Epithelial cell of prostate (primary cell): ENCODE measurements around the gene E4F1.

Experiments used
- DNase-seq: peaks from one replicate; pipeline ENCODE4 v3.0.0-alpha.2; 2011; ENCODE audit warnings: low read depth, low spot score
- H3K27ac ChIP-seq: fragments of 450-650 bp; 2 replicates; pipeline ENCODE4 v1.5.1; 2017; ENCODE audit warnings: mild to moderate bottlenecking

E4F1 gene

DNA sequence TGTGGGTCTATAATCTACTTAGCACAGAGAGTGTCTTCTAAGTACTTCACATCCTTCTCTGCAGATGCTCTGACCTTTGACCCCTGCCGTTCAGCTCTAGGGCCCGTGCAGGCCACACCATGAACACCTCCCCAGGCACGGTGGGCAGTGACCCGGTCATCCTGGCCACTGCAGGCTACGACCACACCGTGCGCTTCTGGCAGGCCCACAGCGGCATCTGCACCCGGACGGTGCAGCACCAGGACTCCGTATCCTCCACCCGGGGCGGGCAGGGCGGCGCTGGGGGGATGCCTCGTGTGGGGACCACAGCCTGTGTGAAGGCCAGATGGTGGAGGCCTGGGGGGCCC lies 17.5 kb upstream of the E4F1 start:
- no peak for DNase-seq
- H3K27ac ChIP-seq, result peak overlapping the region; percentile 74

DNA sequence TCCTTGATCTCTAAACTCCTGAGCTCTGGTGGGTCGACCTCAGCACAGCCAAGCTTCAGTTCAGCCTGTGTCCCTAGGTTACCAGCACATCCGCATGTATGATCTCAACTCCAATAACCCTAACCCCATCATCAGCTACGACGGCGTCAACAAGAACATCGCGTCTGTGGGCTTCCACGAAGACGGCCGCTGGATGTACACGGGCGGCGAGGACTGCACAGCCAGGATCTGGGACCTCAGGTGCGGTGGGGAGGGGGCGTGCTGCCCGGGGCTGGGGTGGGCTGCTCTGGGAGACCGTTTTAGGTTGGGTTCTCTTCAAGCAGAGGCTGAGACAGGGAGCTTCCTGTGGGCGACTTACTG lies 17.0 kb upstream of the E4F1 start:
- H3K27ac ChIP-seq, result peak overlapping the region; percentile 74

DNA sequence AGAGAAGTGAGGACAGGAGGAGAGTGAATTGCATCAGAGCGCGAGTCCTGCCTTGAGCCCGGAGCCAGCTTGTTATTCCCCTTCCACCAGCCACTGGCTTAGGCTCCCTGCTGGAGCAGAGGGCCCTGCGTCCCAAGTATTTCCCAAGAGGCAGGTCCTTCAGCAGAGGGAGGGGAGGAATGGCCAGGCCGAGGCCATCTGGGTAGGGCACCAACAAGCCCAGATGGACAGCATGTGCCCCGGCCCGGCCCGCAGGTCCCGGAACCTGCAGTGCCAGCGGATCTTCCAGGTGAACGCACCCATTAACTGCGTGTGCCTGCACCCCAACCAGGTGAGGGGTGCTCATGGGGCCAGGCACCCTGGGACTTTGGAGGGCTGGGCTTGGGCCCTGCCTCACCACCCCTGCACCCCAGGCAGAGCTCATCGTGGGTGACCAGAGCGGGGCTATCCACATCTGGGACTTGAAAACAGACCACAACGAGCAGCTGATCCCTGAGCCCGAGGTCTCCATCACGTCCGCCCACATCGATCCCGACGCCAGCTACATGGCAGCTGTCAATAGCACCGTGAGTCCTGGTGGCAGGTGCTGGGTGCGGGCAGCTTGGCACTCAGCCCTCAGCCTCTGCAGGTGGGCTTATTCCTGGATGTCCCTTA lies 16.5 kb upstream of the E4F1 start:
- peak overlapping the region; percentile 74 for H3K27ac ChIP-seq
- no peak for DNase-seq

More for the DNA sequence above, 17.0 kb upstream of the E4F1 start:
- DNase-seq, result no peak

DNA sequence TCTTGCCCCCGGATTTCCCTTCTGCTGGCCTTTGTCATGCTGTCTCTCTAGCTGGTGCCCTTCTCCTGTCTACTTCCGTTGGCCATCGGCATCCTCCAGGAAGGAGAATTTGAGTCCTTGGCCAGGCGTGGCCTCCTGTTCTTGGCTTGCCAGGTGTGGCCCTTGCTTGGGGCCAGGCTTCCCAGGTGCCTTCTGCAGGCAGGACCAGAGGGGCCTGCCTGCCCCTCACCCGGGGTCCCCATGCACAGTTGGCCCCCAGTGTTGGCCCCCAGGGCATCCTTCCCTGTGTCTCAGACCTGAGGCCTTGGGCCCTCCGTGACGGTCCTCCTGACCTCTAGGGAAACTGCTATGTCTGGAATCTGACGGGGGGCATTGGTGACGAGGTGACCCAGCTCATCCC lies 15.5 kb upstream of the E4F1 start:
- no peak overlapping the region for H3K27ac ChIP-seq
- DNase-seq, result no peak

DNA sequence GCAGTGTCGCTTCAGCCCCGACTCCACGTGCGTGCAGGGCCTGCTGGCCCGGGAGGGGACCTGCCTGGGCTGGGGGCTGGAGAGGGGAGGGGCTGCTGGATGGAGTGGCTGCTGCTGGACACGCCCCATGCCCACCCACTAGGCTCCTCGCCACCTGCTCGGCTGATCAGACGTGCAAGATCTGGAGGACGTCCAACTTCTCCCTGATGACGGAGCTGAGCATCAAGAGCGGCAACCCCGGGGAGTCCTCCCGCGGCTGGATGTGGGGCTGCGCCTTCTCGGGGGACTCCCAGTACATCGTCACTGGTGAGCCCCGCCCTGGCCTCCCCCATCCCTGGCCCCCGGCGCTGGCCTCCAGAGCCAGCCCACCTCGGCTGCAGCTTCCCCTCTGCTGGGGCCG lies 15.1 kb upstream of the E4F1 start:
- H3K27ac ChIP-seq, result no peak overlapping the region
- no peak for DNase-seq

DNA sequence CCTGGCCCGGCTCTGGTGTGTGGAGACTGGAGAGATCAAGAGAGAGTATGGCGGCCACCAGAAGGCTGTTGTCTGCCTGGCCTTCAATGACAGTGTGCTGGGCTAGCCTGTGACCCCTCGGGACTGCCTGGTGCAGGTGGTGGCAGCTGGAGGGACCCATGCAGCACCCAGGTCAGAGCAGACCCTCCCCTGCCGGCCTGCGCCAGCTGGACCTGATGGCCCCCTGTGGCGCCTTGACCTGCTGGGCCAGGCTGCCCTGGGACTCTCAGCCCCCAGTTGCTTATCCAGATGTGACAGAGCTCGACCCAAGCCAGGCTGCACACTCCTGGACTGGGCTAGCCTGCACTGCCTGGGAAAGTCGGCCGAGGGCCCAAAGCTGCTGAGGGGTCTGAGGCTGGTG lies 14.6 kb upstream of the E4F1 start:
- H3K27ac ChIP-seq, result no peak overlapping the region
- DNase-seq, result no peak

DNA sequence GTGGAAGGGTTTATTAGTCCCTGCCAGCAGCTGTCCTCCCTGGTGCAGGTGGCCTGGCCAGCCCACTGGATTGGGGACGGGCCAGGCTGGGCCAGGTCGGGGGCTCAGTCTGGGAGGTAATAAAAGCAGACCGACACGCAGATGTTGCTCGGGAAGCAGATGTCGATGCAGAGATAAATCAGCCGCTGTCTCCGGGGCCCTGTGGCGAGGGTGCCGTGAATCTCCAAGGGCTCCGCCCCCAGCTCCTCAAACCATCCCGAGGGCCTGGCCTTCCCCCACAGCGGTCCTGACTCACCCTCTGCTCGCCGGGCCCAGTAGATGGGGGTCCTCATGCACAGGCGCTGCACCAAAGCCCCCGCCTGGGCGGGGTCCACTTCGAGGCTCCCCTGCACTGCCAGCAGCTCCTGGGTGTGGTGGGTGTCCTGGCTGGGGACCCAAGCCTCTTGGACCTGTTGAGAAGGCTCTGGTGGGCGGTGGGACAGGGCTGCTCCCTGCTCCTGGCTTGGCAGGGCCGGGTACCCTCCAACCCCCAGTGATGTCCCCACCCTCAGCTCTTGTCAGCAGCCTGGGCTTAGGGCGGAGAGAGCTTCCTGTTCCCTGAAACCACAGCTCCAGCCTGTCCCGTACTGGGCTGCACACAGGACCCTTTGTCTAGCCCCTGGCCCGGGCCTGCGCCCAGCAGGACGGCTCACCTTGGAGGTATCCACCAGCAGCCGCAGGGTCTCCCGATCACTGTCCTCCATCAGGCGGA lies 14.0 kb upstream of the E4F1 start:
- H3K27ac ChIP-seq, result no peak overlapping the region
- DNase-seq, result no peak

DNA sequence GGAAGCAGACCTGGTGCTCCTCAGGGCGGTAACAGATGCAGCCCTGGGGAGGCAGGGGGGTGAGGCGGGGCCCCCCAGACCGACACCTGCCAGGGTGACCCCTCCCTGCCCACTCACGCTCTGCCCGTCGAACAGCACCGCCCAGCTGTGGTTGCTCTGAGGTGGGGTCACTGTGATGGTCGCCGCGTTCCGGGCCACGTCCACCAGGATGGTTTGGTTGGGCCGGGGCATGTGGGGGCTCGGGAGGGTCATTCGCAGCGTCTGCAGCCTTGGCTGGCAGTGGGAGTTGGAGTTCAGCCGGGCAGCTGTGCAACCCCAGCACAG lies 13.4 kb upstream of the E4F1 start:
- H3K27ac ChIP-seq, result no peak overlapping the region
- DNase-seq, result no peak

DNA sequence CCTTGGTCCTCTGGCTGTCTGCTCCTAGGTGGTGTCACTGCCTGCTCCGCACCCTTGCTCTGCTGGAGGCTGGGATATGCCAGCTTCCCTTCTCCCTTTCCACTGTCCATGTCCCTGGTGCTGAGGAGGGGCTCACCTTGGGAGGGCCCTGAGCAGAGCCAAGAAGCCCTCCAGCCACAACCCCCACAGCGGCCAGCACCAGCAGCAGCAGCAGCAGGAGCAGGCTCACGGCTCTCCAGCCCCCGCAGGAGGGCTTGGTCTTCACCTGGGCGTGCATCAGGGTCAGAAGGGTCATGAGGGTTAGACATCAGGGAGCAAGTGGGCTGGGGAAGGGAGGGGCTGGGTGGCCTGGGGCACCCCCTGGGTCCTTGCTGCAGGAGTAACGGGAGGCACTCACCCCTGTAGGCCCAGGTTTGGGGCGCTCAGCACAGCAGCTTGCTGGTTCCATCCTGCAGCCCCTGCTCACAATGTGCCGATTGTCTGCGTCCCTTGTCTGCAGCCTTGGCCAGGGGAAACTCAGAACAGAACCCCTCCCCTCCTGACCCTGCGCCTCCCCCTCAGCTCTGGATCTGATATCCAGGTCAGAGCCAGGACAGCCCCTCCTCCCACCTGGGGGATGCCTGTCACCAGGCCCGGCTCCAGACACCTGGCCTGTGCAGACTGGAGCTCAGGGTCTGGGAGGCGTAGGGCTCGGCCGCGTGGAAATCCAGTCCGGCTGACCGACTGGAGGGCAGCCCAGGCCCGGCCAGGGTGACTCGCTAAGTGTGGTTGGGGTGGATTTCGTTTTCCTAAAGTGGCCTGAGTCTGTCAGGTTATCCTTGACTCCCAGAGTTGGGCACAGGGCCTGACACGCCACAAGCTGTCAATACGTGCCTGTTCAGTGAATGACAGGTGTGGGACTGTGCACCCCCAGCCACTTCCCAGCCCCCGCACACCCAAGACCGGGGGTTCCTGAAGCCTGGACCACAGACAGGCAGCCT lies 12.7 kb upstream of the E4F1 start, which contains the start of gene BRICD5:
Gene BRICD5, minus strand, starts transcription at position 478 of the 980 bp plus-strand sequence. Its CDS starts 30 bp downstream, at position 448.
- no peak for DNase-seq
- no peak within 1 kb of the TSS for H3K27ac ChIP-seq

DNA sequence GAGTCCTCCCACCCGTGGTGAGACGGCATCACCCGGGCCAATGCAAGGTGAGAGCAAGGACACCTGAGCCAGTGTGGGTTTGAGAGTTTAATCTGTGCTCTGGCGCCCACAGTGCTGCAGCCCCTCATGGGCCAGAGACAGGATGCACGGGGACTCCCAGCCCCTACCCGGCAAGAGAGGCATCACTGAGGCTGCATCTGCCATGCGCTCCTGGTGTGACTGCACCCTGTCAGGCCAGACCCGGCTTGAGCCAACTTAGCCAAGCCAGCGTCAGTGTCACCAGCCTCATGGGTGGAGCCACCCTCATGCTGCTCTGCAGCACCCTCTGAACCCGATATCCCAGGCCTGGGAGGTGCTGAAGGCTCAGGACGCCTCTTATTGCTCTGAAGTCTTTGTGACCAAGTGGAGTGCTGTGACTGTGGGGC lies 11.5 kb upstream of the E4F1 start:
- no peak for DNase-seq
- peak overlapping the region; percentile 35 for H3K27ac ChIP-seq

DNA sequence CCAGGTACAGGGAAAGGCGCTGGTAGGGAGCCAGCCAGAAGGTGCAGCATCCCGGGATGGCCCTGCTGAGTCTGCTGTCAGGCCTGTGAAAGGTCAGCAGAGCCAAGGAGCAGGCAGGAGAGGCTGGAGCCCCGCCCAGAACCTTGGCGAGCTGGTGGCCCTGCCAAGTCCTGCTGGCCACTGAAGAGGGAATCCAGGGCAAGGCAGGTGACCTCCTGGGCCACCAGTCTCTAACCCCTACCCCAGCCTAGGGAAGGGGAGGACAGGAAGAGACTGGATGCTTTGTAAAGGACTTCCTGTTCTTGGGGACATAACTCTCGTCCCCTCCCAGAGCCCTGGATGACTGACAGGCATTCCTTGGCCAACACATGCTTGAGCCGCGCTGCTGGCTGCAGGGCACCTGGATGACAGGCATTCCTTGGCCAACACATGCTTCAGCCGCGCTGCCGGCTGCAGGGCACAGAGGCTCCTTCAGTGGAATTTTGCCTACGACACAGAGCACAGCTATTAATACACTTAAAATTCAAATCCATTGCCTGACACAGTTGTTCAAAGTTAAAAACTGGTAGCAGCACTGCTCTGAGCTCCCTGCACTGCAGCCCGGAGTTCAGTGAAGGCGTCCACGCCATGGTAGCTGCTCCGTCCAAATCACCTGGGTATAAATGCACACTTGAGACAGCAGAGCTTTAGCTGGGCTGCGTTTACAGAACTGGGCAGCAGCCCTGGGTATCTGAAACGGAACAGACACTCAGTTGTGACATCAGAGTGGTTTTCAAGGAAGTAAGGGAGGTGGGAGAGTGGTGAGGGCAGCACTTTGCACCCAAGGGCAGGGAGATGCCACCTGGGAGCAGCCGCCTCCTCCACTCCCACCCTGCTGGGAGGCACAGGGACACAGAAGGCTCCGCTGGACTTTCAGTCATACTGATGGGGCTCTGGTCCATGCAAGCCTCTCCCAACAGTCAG lies 10.7 kb upstream of the E4F1 start:
- DNase-seq, result no peak
- H3K27ac ChIP-seq, result peak overlapping the region; percentile 35

DNA sequence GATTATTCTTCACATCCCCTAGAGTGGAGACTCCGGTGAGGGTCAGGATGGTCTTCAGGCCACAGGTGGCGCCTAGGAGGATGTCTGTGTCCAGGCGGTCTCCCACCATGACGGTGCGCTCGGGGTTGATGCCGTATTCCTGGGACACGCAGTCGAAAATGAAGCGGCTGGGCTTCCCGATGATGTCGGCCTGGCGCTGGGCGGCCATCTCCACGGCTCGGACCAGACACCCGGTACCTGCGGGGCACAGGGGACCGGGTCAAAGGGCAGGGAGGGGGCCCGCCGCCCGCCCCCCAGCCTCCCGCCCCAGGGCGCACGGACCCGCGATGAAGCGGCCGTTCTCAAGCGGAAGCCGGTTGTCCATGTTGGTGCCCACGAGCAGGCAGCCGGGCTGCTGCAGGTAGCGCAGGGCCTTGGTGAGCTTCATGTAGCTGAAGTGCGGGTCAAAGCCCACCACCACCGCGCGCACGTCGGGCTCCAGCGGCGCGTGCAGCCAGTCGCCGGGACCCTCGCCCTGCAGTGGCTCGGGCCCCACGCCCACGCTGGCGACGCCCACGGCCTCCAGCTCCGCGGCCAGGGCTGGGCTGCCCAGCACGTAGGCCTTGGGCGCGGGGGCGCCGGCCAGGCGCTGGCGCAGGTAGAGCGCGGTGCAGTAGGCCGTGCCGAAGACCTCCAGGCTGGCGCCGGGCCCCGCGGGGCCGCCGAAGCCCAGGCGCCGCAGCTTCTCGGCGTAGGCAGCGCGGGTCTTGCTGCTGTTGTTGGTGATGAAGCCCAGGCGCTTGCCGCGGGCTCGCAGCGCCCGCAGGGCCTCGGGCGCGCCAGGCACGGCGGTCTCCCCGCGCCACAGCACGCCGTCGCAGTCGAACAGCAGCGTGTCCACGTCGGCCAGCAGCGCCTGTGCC lies 9.3 kb upstream of the E4F1 start:
- peak overlapping the region; percentile 82 for H3K27ac ChIP-seq
- DNase-seq, result no peak

DNA sequence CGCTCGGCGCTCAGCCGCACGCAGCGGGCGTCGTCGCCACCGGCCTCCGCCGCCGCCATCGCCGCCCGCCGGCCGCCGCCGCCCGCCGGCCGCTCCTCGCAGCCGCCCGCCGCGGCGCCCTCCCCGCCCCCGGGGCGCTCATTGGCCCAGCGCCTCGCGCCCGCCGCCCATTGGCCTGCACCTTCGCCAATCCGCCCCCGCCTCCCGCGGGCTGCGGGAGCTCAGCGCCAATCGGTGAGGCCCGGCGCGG lies 8.7 kb upstream of the E4F1 start, which contains the start of gene PGP:
Gene PGP, minus strand, starts transcription at position 122 of the 250 bp plus-strand sequence. Its CDS starts 63 bp downstream, at position 59.
- H3K27ac ChIP-seq, result peak within 1 kb of the TSS; percentile 82
- no peak for DNase-seq

DNA sequence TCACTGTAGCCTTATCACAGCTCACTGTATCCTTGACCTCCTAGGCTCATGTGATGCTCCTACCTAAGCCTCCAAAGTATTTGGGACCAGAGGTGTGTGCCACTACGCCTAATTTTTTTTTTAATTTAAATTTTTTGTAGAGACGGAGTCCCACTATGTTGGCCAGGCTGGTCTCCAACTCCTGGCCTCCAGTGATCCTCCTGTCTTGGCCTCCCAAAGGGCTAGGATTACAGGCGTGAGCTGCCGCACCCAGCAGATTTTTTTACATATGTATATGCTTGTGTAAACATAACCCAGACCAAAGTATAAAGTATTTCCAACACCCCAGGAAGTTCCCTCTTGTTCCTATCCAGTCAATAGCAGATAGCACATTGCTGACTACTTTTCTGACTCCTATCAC lies 7.1 kb upstream of the E4F1 start:
- H3K27ac ChIP-seq, result no peak overlapping the region

DNA sequence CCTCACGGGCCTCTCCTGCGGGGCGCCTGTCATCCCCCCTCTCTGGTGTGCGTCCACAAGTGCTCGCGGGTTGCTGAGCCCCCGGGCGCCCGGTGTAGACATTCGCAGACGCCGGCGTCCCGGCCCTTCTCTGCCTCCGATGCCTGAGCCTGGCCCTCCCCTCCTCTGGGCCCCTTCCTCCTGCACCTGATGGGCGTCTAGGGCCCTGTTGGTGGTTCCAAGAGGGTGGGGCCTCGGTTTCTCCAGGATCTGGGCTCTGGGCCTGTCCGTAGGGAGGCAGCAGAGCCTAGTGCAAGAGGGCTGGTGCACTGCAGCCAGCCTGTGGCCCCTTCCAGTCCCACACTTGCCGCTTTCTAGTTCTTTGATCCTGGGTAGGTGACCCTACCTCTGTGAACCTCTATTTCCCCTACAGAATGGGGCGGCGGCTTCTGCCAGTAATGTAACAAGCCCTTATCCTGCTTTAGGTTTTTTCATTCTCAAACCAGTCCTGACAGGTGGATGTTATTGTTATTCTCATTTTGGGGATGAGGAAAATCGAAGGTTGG lies 623 bp downstream of the E4F1 start:
- H3K27ac ChIP-seq, result peak overlapping the region; percentile 73
- no peak for DNase-seq

More for the DNA sequence above, 7.1 kb upstream of the E4F1 start:
- DNase-seq, result no peak

DNA sequence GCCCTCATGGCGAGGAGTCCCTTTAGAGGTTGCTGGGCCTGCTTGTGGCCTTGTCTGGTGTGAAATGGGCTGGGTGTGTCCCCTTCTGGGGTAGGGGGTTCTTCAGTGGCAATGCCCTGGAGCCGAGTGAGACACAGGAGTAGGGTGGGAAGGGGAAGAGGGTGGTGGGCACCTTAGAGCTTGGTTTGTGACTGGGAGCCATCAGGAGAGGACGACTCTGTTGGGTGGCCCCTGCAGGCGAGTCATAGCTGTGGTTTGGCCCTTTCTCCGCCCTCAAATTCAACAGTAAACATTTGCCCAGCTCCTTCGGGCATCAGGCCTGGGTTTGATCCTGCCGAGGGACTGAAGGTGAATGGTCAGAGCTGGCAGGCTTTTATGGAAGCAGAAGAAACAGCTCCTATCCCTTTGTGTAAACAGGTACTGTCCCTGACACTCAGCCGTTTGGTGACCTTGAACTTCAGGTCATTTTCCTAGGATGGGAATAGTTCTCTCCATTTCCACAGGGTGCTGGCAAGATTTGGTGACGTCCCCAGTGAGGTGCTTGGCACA lies 2.9 kb downstream of the E4F1 start:
- no peak for DNase-seq
- no peak overlapping the region for H3K27ac ChIP-seq

DNA sequence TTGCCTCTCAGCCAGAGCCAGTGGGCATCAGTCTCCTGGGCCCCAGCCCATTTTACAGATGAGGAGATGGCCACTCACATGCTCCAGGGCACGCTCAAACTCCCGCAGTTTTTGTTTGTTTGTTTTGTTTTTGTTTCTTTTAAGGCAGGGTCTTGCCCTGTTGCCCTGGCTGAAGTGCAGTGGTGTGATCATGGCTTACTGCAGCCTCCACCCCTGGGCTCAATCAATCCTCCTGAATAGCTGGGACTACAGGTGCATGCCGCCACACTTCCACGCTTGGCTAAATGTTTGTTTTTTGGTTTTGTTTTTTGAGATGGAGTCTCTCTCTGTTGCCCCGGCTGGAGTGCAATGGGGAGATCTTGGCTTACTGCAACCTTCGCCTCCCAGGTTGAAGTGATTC lies 3.5 kb downstream of the E4F1 start:
- DNase-seq, result no peak
- no peak overlapping the region for H3K27ac ChIP-seq

DNA sequence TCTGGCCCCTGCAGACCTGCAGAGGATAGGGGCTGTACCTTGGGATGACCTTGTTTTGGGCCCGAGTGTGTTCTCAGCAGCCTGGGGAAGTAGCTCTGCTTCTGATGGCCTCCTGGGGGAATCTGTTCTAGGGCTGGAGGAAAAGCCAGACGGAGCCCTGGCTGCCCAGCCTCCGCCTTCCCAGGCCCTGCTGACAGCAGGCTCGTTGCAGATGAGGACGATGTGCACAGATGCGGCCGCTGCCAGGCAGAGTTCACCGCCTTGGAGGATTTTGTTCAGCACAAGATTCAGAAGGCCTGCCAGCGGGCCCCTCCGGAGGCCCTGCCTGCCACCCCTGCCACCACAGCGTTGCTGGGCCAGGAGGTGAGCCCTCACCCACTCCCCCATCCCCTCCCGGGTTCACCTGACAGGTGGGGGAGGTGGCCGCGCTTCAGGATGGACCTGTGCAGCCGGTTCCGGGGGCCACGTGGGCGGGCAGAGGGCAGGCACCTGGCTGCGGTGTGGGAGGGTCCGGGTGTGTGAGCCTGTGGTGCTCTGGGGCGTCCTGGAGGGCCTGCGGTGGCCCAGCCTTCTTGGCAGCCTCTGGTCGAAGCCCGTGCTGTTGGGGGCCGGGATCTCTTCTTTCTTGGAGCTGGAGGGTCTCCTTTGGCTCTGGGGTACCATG lies 4.9 kb downstream of the E4F1 start:
- H3K27ac ChIP-seq, result no peak overlapping the region

More for the DNA sequence above, 4.9 kb downstream of the E4F1 start:
- no peak for DNase-seq
